ENCODE measurements around the gene PNRC1.

- TF ChIP-seq CTCF (IDR thresholded peaks at IDR 0.05; ENCODE audit: low read depth, low read length) (no peak), EZH2phosphoT487 (IDR thresholded peaks at IDR 0.05; ENCODE audit: low read depth) (no peak)
Measured at GRCh38 chr6:89035252-89036101, 45.1 kb upstream of the PNRC1 start.

All from OCI-LY3 (cell line).